K562 (cell line): Measurements from ENCODE around the gene FBLIM1. TPM values are rescaled to one million over a fixed set of nuclear protein-coding genes. Genes with fewer than 3 reads are reported as not detected.
A peak's percentile ranks its signal among the peaks of the same experiment; 100 is the strongest.

Experiments used
- ATAC-seq: fragments of 200-7000 bp; cut with Tn5 transposase; 3 replicates; pipeline ENCODE4 v1.9.1; 2020; ENCODE audit warnings: moderate library complexity
- BruUV-seq: library from RNA; stranded (reverse); fragments of 400-500 nt; replicated peaks from 2 replicates; lab custom pipeline; 2021; lab: Mats Ljungman, UMichigan
- CTCF ChIA-PET: fragments of 300-600 bp; formaldehyde crosslinking; extraction: SDS; loops from one replicate; lab custom pipeline; 2021; ENCODE audit warnings: low intra/inter-chr PET ratio; lab: Yijun Ruan, JAX
- POLR2A ChIA-PET: fragments of 300-600, 350-650 bp; sonication (Branson Sonifier 250); formaldehyde crosslinking; extraction: SDS; loops from one replicate; lab custom pipeline; 2021; ENCODE audit warnings: antibody characterized with exemption, inconsistent platforms; lab: Yijun Ruan, JAX
- DNase-seq, 4 experiments: peaks; one replicate each; pipeline versions ENCODE4 v3.0.0 to v3.0.0-alpha.2; 2011 to 2018; ENCODE audit warnings: low spot score in 3 of 4, mixed read lengths in 3 of 4; ENCODE audit errors: extremely low read depth in 1 of 4
- FAIRE-seq: peaks from 2 replicates; lab custom pipeline; 2011; peaks lifted over from hg19 to GRCh38; lab: Jason Lieb, UNC
- H2AFZ ChIP-seq: 2 replicates; pipeline ENCODE4 v1.6.0; 2011; ENCODE audit warnings: low read depth, low read length, control low read depth, inconsistent platforms
- H3K27ac ChIP-seq: fragments of 200-600 bp; 3 replicates; pipeline ENCODE4 v1.8.0; 2011; ENCODE audit warnings: low read depth, mild to moderate bottlenecking, control low read depth, inconsistent platforms, low read length, moderate library complexity, mixed read lengths; ENCODE audit errors: extremely low read depth
- H3K27me3 ChIP-seq, 2 experiments: fragments of 300-600 bp in 1 of 2; 2 replicates in 1 of 2; 3 replicates in 1 of 2; pipeline versions ENCODE4 v1.6.0 to v1.8.0; 2011; ENCODE audit warnings: inconsistent platforms in 2 of 2, low read length in 2 of 2, mild to moderate bottlenecking in 1 of 2, mixed read lengths in 1 of 2, moderate library complexity in 1 of 2; ENCODE audit not compliant: control insufficient read depth in 2 of 2, insufficient read depth in 2 of 2
- H3K36me3 ChIP-seq: fragments of 300-600 bp; 3 replicates; pipeline ENCODE4 v1.8.0; 2011; ENCODE audit warnings: mild to moderate bottlenecking, low read length, inconsistent platforms; ENCODE audit not compliant: control insufficient read depth, insufficient read depth
- H3K4me1 ChIP-seq, 2 experiments: fragments of 200-600 bp in 1 of 2; replicated peaks in 1 of 2; 2 replicates in 1 of 2; 3 replicates in 1 of 2; pipeline versions ENCODE4 v1.5.1 to v1.8.0; 2011; ENCODE audit warnings: inconsistent platforms in 2 of 2, low read length in 2 of 2, mild to moderate bottlenecking in 1 of 2, mixed read lengths in 1 of 2, moderate library complexity in 1 of 2; ENCODE audit not compliant: control insufficient read depth in 2 of 2, insufficient read depth in 2 of 2
- H3K4me2 ChIP-seq: 2 replicates; pipeline ENCODE4 v1.6.1; 2011; ENCODE audit warnings: low read length, control low read depth, inconsistent platforms, mixed read lengths; ENCODE audit not compliant: insufficient read depth
- H3K4me3 ChIP-seq: fragments of 200-600 bp; sonication (generic), shearing (Covaris generic); 2 replicates; pipeline ENCODE4 v1.5.1; 2016; ENCODE audit warnings: control low read depth, inconsistent platforms
- H3K79me2 ChIP-seq: fragments of 200-600 bp; 3 replicates; pipeline ENCODE4 v1.8.0; 2011; ENCODE audit warnings: low read length, inconsistent platforms; ENCODE audit not compliant: control insufficient read depth, insufficient read depth
- H3K9ac ChIP-seq, 2 experiments: 2 replicates each; pipeline versions ENCODE4 v1.6.0 to v1.6.1; 2011; ENCODE audit warnings: low read depth in 2 of 2, low read length in 2 of 2, control low read depth in 1 of 2, inconsistent platforms in 1 of 2, mild to moderate bottlenecking in 1 of 2, mixed read lengths in 1 of 2; ENCODE audit not compliant: insufficient read depth in 1 of 2
- H3K9me1 ChIP-seq: one replicate; pipeline ENCODE4 v1.6.0; 2011; ENCODE audit warnings: inconsistent platforms, mild to moderate bottlenecking, low read length, moderate library complexity; ENCODE audit not compliant: control insufficient read depth, insufficient read depth
- H3K9me3 ChIP-seq: replicated peaks from 2 replicates; pipeline ENCODE4 v1.5.1; 2011; ENCODE audit warnings: low read depth, low read length, inconsistent platforms; ENCODE audit not compliant: control insufficient read depth, insufficient read depth
- H4K20me1 ChIP-seq: replicated peaks from 2 replicates; pipeline ENCODE4 v1.6.1; 2011; ENCODE audit warnings: low read length, inconsistent platforms, mixed read lengths; ENCODE audit not compliant: control insufficient read depth, insufficient read depth
- CCAR2 ChIP-seq: fragments of 200-400 bp; formaldehyde crosslinking; IDR thresholded peaks from 2 replicates; pipeline ENCODE4 v1.6.1; 2017; ENCODE audit warnings: mild to moderate bottlenecking, low read depth, low read length
- POLR2G ChIP-seq: fragments of 200-400 bp; formaldehyde crosslinking; IDR thresholded peaks from 2 replicates; pipeline ENCODE4 v1.6.1; 2017; ENCODE audit warnings: low read depth, mild to moderate bottlenecking, antibody characterized with exemption, low read length, moderate library complexity
- RBM22 ChIP-seq: fragments of 200-400 bp; formaldehyde crosslinking; IDR thresholded peaks from 2 replicates; pipeline ENCODE4 v1.6.1; 2018; ENCODE audit warnings: low read length, low read depth; ENCODE audit not compliant: poor library complexity, severe bottlenecking
- ZNF740 ChIP-seq, 3 experiments: fragments of 200-800 bp in 1 of 3; sonication (Bioruptor generic) in 1 of 3; sonication (generic) in 1 of 3; formaldehyde crosslinking in 1 of 3; IDR thresholded peaks; 2 replicates each; pipeline versions ENCODE4 v1.6.1 to v1.8.0; 2016 to 2022; ENCODE audit warnings: mild to moderate bottlenecking in 2 of 3, missing compliant biosample characterization in 2 of 3, missing genetic modification characterization in 2 of 3, missing genetic modification reagents in 1 of 3
- WGBS: fragments of 100-300 bp; shearing (Covaris generic); methylation state at CpG from one replicate; pipeline ENCODE4 v1.1.6; 2016; ENCODE audit warnings: low coverage, mixed read lengths; ENCODE audit not compliant: insufficient coverage; ENCODE audit errors: missing lambda C conversion rate; 5-methylcytosine and 5-hydroxymethylcytosine counted together
- in situ Hi-C: fragments of 300-500 bp; cut with MboI; formaldehyde crosslinking; loops from 4 replicates; pipeline ENCODE4 v1.15.0; 2018; ENCODE audit warnings: inconsistent platforms, mixed read lengths
- intact Hi-C: fragments of 100-400 bp; cut with micrococcal nuclease; formaldehyde crosslinking; loops from 2 replicates; pipeline ENCODE4 v1.14.2; 2022
- polyA plus RNA-seq, 8 experiments: library from polyadenylated mRNA; depleted of rRNA in 4 of 8; stranded (reverse) in 5 of 8; unstranded in 3 of 8; fragments of >200 nt; fragmentation: Nextera tagmentation in 2 of 8; fragmentation: Illumina TruSeq in 1 of 8; extraction: Ambion mirVana in 2 of 8; extraction: Trizol in 1 of 8; gene quantifications; 2 replicates each; pipeline versions ENCODE4 v1.2.1 to v1.2.3, GENCODE V29; 2011 to 2014; ENCODE audit warnings: inconsistent platforms in 1 of 8, missing spikeins in 1 of 8
- total RNA-seq, 7 experiments: library from RNA; depleted of rRNA in 6 of 7; stranded (reverse); fragments of >200 nt in 6 of 7; fragmentation: Illumina TruSeq in 2 of 7; extraction: Trizol in 2 of 7; gene quantifications; 2 replicates each; pipeline versions ENCODE4 v1.2.1 to v1.2.3, GENCODE V29; 2011 to 2021; ENCODE audit warnings: low replicate concordance in 1 of 7
- TF ChIP-seq, protein P1 (sequence below), 2 experiments: fragments of 150-350 bp in 1 of 2; IDR thresholded peaks; 2 replicates each; pipeline ENCODE4 v1.6.1; 2012 to 2016; ENCODE audit warnings: low read depth in 2 of 2, low read length in 2 of 2, mild to moderate bottlenecking in 1 of 2, moderate library complexity in 1 of 2

The FBLIM1 gene
- total and polyA plus RNA-seq, 9 of the 15 experiments (the other 6 are each of a cell fraction or from before 2014, with no cell fraction given) = 0.14 to 0.24 TPM; not detected in 7

DNA sequence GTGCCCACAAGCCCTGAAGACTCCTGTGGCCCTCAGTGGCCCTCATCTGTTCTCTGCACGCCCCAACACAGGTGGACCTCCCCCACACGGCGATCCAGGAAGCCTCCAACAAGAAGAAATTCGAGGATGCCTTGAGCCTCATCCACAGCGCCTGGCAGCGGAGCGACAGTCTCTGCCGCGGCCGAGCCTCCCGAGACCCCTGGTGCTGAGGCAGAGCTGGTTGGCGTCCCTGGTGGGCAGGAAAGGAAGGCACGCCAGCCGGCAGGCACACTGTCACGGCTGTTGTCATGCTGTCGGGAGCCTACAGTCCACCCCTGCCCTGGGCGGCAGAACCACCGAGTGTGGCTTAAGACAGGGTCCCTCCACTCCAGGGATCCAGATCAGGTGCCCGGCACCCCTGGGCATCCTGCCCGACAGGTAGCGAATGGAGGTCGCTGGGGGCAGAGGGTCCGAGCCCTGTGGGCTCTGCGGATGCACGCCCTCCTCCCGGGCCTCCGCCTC is 24.8 kb upstream of the FBLIM1 start:
- BruUV-seq = no TSS peak
- Histone ChIP-seq H3K4me3 (no peak overlapping the region), H4K20me1 (no peaks in the 10 kb centered on the region; the same call in 1 of the 2 replicates), H3K9ac (peak overlapping the region in 1 of 2 experiments; percentile 56; a peak in 1 of 4 replicates), H3K9me3 (no peaks in the 10 kb centered on the region), H3K4me2 (no peak overlapping the region), H3K79me2 (no peaks in the 10 kb centered on the region), H3K4me1 (peaks cover 0 to 65% of the 10 kb centered on the region in 2 experiments; a peak in 2 of 5 replicates), H2AFZ (no peak overlapping the region), H3K27me3 (no peaks in the 10 kb centered on the region), H3K9me1 (no peaks in the 10 kb centered on the region), H3K27ac (no peak overlapping the region), H3K36me3 (peaks cover 56% of the 10 kb centered on the region; the same call in 2 of the 3 replicates)
- ATAC-seq = no peak
- WGBS = 94% methylated on average over 26 of the region's 27 CpGs
- intact Hi-C loops (no loop called here), in situ Hi-C loops (no loop called here)
- ChIA-PET POLR2A (no interaction called here), CTCF (no interaction called here)
- TF ChIP-seq POLR2G (0 out of 2 replicates have a peak, but pooled peaks have one; percentile 36), RBM22 (peak; percentile 80), ZNF740 (CRISPR knock-in tag; IDR thresholded peaks at IDR 0.05) (no peak), ZNF740 (tag; IDR thresholded peaks at IDR 0.05) (no peak), CCAR2 (no peak)
- TF ChIP-seq, protein P1, sequence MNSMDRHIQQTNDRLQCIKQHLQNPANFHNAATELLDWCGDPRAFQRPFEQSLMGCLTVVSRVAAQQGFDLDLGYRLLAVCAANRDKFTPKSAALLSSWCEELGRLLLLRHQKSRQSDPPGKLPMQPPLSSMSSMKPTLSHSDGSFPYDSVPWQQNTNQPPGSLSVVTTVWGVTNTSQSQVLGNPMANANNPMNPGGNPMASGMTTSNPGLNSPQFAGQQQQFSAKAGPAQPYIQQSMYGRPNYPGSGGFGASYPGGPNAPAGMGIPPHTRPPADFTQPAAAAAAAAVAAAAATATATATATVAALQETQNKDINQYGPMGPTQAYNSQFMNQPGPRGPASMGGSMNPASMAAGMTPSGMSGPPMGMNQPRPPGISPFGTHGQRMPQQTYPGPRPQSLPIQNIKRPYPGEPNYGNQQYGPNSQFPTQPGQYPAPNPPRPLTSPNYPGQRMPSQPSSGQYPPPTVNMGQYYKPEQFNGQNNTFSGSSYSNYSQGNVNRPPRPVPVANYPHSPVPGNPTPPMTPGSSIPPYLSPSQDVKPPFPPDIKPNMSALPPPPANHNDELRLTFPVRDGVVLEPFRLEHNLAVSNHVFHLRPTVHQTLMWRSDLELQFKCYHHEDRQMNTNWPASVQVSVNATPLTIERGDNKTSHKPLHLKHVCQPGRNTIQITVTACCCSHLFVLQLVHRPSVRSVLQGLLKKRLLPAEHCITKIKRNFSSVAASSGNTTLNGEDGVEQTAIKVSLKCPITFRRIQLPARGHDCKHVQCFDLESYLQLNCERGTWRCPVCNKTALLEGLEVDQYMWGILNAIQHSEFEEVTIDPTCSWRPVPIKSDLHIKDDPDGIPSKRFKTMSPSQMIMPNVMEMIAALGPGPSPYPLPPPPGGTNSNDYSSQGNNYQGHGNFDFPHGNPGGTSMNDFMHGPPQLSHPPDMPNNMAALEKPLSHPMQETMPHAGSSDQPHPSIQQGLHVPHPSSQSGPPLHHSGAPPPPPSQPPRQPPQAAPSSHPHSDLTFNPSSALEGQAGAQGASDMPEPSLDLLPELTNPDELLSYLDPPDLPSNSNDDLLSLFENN (IDR thresholded peaks at IDR 0.05; ENCODE audit: low read depth in 2 of 2, low read length in 2 of 2) = no peak
- DNase-seq = no peak
- FAIRE-seq = no peak
